COLO829 (cell line): ENCODE measurements around the gene GATAD2A.

Experiments used
- DNase-seq: peaks from one replicate; pipeline ENCODE4 v3.0.0; 2012; ENCODE audit warnings: low spot score

GATAD2A gene

GRCh38 chr19:19490214-19490968 lies 84.9 kb downstream of the GATAD2A start:
- DNase-seq: peak; percentile 89

GRCh38 chr19:19491321-19492025 lies 86.0 kb downstream of the GATAD2A start:
- DNase-seq: no peak

GRCh38 chr19:19492026-19492610 lies 86.6 kb downstream of the GATAD2A start:
- DNase-seq: no peak

GRCh38 chr19:19493841-19494546 lies 88.5 kb downstream of the GATAD2A start:
- no peak for DNase-seq

- no peak for DNase-seq
Measured at GRCh38 chr19:19495614-19496603, 90.4 kb downstream of the GATAD2A start.

GRCh38 chr19:19498255-19498991 lies 92.9 kb downstream of the GATAD2A start:
- DNase-seq: no peak

GRCh38 chr19:19499272-19499995 lies 94.0 kb downstream of the GATAD2A start:
- no peak for DNase-seq

- DNase-seq: no peak
Measured at GRCh38 chr19:19500975-19501644, 95.6 kb downstream of the GATAD2A start.

GRCh38 chr19:19501798-19502197 lies 96.3 kb downstream of the GATAD2A start:
- no peak for DNase-seq

- DNase-seq: no peak
Measured at GRCh38 chr19:19502281-19502680, 96.8 kb downstream of the GATAD2A start.

- DNase-seq: no peak
Measured at GRCh38 chr19:19502808-19503602, 97.5 kb downstream of the GATAD2A start.

GRCh38 chr19:19504754-19505668 lies 99.5 kb downstream of the GATAD2A start:
- no peak for DNase-seq

- no peak for DNase-seq
Measured at GRCh38 chr19:19505669-19506326, 100.3 kb downstream of the GATAD2A start.

- DNase-seq: no peak
Measured at GRCh38 chr19:19506592-19506991, 101.1 kb downstream of the GATAD2A start.

- no peak for DNase-seq
Measured at GRCh38 chr19:19507354-19507753, 101.9 kb downstream of the GATAD2A start.

- DNase-seq: no peak
Measured at GRCh38 chr19:19508217-19508616, 102.7 kb downstream of the GATAD2A start.

GRCh38 chr19:19510432-19510831 lies 105.0 kb downstream of the GATAD2A start:
- no peak for DNase-seq
